ENCODE data around the gene CFAP77.

Gene CFAP77

GRCh38 chr9:132422574-132422973 lies 12.6 kb downstream of the CFAP77 start:
- no peak for TF ChIP-seq CTCF (IDR thresholded peaks at IDR 0.05; ENCODE audit: low read depth, low read length)
- no peak for DNase-seq (ENCODE audit: extremely low read depth, low read depth)

DNA sequence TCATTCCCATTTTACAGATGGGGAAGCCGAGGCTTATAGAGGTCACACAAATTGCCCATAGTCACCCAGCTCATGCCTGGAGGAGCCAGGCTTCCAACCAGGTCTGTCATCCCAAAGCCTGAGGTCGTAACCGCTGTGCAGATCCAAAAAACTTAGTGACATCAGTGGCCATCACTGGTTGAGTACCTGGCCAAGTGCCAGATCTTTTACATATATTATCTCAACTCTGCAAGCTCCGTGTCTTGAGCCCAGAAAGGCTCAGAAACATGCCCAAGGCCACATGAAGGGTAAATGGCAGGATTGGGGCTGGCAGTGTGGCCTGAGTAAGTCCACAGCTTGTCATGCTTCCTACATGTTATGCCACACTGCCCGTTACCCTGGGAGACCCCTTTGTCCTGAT lies 13.5 kb downstream of the CFAP77 start:
- no peak for TF ChIP-seq CTCF (IDR thresholded peaks at IDR 0.05; ENCODE audit: low read depth, low read length)
- no peak for DNase-seq (ENCODE audit: extremely low read depth, low read depth)

DNA sequence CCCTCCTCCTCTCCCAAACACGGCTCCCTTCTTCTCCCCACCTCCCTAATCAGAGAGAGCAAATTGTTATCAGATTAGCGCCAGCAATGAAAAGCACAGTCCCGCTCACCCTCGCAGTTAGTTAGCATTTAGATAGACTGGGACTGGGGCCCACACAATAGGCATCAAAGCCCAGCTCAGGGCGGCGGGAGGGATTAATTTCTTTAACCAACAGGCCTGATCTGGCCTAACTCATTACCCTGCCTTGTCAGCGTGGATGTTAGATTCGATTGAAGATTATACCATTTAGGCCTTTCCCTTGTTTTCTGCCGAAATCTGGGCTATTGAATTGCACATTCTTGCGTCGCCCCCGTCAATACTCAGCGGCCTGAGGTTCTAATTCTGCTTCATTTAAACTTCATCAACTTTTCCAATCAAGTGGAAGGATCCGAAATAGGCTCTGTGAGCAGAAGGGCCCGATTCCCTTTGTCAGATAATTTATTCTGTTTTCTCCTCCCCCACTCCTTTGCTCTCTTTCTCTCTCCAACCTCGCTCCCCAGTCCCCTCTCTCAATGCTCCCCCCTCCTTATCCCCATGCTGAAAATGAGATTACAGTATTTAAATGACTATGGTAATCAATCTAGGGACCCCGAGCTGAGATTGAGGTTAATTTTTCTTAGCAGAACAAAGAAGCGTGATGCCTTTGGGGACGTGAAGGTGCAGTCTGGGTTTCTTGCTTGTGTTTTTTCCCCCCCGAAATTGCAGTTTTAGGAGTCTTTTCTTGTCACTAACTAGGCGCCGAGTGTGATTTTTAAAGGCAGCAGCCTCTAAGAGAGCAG lies 15.1 kb downstream of the CFAP77 start:
- no peak for DNase-seq (ENCODE audit: extremely low read depth, low read depth)
- no peak for TF ChIP-seq CTCF (IDR thresholded peaks at IDR 0.05; ENCODE audit: low read depth, low read length)

DNA sequence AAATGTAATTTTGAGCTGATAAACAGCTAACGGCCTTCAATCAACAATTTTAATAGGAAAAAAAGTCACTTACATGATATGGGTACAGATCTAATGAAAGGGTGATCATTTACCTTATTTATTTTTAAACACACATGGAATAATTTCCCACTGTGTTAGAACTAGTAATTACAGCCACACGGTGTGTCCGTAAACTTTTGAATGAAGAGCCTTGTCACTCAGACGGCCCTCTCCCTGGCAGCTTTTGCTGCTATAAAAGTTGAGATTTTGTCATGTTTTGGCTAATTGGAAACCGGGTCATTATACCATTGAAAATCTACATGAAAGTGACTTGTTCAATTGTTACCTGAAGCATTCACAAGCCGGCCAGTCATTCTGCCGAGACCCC lies 15.7 kb downstream of the CFAP77 start:
- DNase-seq (ENCODE audit: extremely low read depth, low read depth): no peak
- TF ChIP-seq CTCF (IDR thresholded peaks at IDR 0.05; ENCODE audit: low read depth, low read length): no peak

DNA sequence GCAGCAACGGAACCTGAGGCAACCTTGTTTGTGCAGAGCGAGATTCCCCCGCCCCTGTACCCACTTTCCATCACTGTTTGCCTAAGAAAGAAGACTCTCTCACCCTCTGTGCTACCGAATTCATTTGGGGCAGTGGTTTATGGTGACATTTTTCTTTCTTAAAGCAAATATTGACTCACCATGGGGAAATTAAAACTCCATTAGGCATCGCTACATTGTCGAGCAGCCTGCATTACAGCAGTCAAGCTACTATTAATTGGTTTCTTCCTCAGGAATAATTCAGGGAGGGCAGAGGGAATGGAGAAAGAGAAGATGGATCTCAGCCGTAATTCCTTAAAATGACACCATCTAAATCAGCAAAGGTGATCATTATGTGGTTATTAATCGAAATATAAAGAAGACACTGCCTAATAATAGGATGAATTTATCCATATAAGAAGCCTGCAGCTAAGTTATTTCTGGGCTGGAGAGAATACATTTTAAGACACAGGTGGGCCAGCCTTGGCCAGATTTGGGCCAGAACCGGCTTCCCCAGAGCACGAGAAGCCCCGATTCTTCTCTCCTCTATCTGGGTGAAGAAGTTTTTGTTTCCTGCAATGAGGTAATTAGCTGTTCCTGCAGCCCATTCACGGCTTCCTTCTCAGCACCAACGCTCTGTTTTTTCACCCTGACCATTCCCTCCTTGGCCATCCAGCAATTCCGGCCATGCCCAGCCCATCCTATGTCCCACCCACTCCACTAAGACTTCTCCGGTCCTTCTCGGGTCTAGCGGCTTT lies 16.8 kb downstream of the CFAP77 start:
- no peak for TF ChIP-seq CTCF (IDR thresholded peaks at IDR 0.05; ENCODE audit: low read depth, low read length)
- no peak for DNase-seq (ENCODE audit: extremely low read depth, low read depth)

- DNase-seq (ENCODE audit: extremely low read depth, low read depth): no peak
- no peak for TF ChIP-seq CTCF (IDR thresholded peaks at IDR 0.05; ENCODE audit: low read depth, low read length)
These were observed 21.0 kb downstream of the CFAP77 start for GRCh38 chr9:132430998-132431397.

- no peak for DNase-seq (ENCODE audit: extremely low read depth, low read depth)
- TF ChIP-seq CTCF (IDR thresholded peaks at IDR 0.05; ENCODE audit: low read depth, low read length): no peak
These were observed 24.9 kb downstream of the CFAP77 start for GRCh38 chr9:132434881-132435280.
